Measurements from ENCODE around the gene COL18A1.

COL18A1 gene

DNA sequence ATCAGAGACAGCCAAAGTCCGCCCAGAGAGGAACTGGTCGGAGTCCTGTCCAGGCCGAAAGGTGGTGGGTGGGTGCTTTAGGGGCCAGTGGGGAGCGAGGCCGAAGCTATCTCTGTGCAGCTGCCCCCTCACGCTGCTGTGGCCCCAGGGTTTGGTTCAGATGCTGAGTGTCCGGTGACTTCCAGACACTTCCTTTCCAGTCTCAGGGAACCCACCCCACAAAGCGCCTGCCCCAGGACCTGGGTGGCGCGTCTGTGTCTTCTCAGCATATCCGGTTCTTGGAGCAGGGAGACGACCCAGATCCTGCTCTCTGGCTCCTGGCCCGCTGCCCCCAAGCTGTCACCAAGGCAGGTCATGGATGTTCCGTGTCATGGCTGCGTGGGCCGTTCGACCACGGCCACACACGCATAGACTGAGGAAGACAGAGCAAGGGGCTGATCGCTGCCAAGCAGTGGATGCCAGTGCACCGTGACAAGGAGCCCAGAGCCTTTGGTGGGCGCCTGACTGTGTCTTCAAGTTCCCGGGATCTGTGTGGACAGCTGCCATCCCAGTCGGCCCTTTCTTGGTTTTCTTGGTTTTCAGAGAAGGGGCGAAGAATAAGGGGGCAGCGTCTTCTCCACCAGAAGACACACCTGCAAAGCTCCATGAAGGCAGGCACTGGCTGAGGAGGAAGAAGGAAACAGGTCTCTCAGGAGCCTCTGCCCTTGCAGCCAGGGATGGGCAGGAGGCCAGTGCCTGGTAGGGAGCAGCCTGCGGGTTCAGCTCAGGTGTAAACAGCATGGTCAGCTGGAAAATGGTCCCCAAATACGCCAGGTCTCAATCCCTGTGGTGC lies 22.9 kb upstream of the COL18A1 start:
- no peak for FAIRE-seq

DNA sequence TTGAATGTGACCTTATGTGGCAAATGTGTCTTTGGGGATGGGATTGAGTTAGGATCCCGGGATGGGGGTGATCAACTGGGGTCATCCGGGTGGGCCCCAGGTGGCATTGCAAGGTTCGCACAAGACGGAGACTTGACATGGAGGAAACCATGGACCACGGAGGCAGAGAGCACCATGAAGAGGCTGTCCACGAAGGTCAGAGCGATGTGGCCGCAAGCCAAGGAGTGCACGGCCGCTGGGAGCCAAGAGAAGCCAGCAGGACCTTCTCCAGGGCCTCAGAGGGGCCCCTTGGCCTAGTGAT lies 22.3 kb upstream of the COL18A1 start:
- DNase-seq (ENCODE audit: extremely low spot score, insufficient read length, low read depth), result no peak
- no peak for FAIRE-seq

More for the DNA sequence above, 22.9 kb upstream of the COL18A1 start:
- DNase-seq (ENCODE audit: extremely low spot score, insufficient read length, low read depth), result no peak

DNA sequence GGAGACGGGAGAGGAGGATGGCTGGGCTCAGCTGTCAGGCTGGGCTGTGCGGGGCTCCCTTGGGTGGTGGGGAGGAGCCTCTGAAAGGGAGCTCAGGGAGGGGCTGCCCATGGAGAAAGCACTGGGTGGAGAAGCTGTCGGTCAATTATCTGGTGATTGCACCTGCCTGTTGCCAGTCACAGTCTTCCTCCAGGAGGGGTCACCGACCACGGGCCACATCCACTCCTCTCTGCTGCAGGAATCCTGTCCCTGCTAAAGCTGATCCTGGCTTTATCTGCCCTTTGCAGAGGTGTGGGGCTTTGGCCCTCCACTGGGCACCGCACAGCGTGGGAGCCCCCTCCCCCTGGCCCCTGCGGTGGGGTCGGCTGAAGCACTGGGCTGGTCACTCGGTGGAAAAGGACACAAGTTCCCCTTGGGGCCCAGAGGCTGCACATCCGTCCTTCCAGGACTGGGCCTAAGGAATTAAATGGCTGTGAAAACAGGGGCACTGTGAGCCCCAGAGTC lies 21.8 kb upstream of the COL18A1 start:
- no peak for FAIRE-seq
- DNase-seq (ENCODE audit: extremely low spot score, insufficient read length, low read depth), result no peak

DNA sequence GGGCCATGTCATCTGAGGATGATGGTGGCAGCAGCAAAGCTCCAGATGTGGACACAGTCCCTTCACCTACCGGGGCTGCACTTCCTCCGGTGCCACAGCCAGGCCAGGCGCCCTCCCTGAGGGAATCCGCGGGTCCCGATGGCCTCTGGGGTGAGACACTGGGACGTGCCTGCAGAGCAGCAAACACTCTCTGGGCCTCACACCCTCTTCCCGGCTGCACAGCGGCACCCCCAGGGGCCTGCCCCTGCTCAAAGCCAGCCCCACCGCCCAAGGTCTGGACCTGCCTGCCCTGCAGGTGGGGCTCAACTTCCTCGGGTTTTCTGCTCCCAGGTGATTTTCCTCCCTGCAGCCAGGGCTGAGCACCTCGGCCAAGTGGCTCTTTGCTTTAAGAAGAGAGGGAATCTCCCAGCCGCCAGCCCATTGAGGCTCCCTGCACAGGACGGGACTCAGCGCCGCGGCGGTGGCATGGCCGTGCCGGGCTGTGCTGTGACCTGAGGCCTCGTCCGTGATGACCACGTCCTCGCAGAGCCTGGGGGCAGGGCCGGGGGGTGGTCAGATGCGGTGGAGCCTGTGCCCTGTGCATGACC lies 21.3 kb upstream of the COL18A1 start:
- no peak for DNase-seq (ENCODE audit: extremely low spot score, insufficient read length, low read depth)
- no peak for FAIRE-seq

DNA sequence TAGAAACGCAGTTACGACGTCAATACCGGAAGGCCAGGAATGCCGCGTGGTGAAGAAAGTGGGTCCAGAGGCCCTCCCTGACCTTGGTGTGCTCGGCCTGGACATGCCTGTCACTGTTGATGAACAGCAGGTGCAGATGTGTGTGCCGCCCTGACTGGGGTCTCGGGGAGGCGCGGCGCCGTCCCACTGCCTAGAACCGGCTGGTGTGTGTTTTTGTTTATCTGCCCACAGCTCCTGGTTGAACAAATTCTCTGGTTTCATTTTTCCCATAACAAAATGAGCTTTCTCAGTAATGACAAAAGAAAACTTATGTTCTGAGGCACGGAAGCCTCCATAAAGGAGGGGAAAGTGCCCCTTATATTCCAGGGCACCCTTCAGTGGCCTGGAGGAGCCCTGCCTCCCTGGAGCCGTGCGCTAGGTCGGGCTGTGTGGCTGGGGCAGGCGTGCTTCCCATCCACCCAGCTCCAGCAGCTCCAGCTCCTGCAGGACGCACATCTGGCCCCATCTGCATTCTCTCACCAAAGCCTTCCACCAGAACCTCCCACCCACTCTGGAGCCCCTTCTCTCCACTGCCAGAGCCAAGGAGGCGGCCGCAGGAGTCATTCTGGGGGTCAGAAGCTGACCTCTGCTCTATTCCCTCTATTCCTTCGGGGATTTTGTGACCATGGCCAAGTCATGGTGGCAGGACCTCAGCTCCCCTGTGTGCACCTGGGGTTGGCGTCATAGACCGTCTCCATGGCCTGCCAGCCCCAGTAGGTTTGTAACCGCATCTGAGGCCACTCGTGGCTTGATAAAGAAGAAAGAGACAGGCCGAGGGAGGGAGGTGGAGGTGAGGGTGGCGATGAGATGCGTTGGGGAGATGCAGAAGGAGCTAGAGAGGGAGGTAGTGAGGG lies 20.1 kb upstream of the COL18A1 start:
- FAIRE-seq (no peak), DNase-seq (ENCODE audit: extremely low spot score, insufficient read length, low read depth) (no peak)

DNA sequence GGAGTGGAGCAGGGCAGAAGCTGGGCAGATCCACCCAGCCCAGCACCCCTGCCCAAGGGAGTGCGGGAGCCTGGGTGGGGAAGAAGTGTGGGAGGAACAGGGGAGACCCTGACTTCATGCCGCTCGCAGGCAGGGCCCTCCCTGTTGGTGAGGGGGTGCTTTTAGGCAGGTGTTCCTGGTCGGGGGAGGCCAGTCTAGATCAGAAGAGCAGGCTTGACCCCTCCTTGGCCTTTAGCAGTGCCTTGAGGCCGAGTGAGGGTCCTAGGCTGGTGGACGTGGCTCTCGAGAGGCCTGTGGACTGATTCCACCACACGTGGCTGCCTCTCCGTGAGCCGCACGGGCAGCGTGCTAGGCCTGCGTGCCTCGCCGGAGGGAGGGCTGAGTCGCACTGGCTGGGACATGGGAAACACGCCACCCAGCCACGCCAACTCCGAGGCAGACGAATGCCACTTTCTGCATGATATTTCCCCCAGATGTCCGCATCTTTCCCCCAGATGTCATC lies 19.4 kb upstream of the COL18A1 start:
- no peak for DNase-seq (ENCODE audit: extremely low spot score, insufficient read length, low read depth)
- no peak for FAIRE-seq

DNA sequence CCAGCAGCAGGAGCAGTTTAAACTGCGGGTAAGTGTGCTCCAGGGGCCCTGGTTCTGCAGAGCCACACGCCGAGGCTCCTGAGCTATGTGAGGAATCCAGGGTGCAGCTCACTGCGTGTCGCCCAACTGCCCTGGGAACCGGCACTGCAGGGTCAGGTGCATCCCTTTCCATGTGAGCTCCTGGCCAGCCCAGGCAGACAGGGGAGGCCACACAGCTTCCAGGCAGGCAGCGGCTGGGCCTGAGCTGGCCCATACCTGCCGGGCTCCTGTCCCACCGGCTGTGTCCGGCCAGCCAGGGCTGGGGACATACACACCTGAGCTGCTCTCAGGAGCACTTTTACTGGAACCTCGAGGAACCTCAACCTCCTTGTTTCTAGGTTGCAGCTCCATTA lies 18.6 kb upstream of the COL18A1 start:
- DNase-seq (ENCODE audit: extremely low spot score, insufficient read length, low read depth), result no peak
- no peak for FAIRE-seq

DNA sequence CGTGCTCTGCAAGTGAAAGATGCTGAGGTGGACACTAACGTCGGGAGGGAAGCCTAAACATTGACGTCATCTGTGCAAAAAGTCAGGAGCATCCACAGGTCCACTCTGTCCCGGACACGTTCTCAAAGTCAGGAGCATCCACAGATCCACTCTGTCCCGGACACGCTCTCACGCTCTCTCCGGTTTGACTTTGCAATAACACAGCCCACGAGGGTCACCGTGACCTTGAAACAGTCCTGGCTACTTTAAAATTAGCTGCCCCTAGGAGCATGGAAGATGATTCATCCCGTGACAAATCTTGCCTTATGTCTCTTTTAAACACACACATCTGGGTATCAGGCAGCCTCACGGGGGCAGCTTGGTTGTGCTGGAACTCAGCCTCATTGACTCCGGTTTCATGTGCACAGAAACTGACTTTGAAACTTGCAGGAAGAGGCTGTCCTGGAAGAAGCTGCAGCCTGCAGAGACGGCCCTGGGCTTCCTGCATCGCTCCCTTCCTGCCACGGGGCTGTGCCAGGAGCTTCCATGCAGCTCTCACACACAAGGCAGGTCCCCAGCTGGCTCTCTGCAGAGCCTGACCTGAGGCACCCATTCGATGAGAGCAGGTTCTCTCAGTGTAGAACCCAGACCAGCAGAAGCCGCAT lies 18.1 kb upstream of the COL18A1 start:
- no peak for FAIRE-seq
- no peak for DNase-seq (ENCODE audit: extremely low spot score, insufficient read length, low read depth)

DNA sequence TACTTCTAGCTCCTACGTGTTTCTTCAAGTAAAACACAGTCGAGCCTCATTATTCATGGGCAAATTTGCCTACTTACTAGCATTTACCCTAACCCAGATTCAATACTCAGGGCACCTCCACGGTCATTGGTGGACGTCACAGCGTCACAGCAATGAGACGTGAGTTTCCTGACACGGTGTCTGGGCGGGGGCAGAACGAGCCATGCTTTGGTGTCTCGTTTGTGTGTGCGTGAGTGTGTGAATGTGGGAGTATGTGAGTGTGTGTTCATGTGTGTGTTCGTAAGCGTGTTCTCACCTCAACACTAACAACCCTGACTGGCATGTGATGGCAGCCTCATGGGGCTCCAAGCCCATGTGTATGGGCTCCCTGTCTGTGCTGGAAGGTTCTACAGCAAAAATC lies 17.5 kb upstream of the COL18A1 start:
- FAIRE-seq (no peak), DNase-seq (ENCODE audit: extremely low spot score, insufficient read length, low read depth) (no peak)

DNA sequence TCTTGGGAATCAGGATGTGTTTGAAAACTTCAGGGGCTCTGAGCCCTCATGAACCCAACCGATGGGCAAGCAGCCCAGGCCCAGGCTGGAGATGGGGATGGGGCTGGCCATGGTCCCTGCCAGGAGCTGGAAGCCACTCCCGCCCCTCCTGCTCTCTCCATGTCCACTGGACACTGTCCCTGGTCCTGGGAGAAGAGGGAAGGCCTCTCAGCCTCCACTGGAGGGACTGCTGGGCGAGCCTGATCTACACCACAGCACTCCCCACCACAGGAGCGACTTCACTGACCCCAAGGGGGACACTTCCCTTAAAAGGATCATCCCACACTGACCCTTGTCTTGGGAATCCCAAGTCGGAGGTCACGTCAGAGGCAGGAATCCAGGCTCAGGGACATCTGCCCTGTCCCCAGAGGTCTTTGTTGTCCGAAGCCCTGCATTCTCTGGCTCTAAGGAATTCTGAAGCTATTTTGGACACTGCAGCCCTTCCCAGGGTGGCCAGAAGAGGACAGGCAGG lies 16.9 kb upstream of the COL18A1 start:
- DNase-seq (ENCODE audit: extremely low spot score, insufficient read length, low read depth) (no peak), FAIRE-seq (no peak)

DNA sequence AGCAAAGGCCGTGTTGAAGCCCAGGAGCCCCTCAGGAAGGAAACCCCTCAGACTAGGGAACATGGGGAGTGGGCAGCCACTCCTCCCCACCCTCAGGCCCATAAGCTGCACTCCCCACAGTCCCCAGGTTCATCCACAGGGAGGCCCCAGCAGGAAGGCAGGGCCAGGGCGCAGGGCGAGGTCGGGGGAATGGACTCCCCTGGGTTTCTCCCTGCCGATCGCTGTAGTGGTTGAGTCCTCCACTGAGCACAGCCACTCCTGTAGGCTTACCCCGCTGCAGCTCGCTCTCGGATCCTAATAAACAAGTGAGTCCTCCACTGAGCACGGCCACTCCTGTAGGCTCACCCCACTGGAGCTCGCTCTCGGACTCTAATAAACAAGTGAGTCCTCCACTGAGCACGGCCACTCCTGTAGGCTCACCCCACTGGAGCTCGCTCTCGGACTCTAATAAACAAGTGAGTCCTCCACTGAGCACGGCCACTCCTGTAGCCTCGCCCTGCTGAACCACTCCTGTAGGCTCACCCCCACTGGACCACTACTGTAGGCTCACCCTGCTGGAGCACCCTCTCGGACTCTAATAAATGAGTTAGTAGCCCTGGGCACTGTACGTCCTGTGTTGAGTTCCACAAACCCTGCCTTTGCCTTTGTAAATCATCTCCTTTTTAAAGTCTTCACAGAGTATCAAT lies 16.2 kb upstream of the COL18A1 start:
- no peak for FAIRE-seq
- DNase-seq (ENCODE audit: extremely low spot score, insufficient read length, low read depth), result no peak

DNA sequence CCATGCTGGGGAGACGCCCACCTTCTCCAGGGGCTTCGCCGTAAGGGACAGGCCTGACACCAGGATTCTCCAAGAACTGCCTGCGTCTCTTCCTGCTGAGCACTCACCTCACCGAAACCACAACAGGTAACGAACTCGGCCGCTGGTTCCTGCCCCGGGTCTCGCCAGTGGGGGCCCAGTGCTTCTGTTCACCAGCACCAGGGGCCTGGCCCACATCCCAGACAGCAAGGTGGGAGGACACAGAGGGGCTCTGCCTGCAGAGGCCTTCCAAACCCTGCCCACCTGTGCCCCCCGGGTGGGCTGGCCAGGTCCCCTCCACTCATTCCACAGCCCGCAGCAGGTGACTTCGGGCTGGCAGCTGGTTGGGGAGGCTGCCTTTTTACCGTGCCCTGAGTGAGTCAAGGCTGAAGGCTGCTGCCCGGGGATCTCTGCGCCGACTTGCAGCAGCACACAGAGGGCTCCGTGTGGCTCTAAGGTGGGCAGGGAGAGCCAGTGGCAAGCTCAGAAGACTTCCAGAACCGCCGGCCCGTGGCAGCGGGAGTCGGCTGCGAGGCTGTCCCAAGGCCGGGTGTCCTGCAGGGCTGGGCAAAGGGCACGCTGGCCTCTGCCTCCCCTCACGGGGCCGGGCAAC lies 14.7 kb upstream of the COL18A1 start:
- FAIRE-seq, result no peak
- no peak for DNase-seq (ENCODE audit: extremely low spot score, insufficient read length, low read depth)

DNA sequence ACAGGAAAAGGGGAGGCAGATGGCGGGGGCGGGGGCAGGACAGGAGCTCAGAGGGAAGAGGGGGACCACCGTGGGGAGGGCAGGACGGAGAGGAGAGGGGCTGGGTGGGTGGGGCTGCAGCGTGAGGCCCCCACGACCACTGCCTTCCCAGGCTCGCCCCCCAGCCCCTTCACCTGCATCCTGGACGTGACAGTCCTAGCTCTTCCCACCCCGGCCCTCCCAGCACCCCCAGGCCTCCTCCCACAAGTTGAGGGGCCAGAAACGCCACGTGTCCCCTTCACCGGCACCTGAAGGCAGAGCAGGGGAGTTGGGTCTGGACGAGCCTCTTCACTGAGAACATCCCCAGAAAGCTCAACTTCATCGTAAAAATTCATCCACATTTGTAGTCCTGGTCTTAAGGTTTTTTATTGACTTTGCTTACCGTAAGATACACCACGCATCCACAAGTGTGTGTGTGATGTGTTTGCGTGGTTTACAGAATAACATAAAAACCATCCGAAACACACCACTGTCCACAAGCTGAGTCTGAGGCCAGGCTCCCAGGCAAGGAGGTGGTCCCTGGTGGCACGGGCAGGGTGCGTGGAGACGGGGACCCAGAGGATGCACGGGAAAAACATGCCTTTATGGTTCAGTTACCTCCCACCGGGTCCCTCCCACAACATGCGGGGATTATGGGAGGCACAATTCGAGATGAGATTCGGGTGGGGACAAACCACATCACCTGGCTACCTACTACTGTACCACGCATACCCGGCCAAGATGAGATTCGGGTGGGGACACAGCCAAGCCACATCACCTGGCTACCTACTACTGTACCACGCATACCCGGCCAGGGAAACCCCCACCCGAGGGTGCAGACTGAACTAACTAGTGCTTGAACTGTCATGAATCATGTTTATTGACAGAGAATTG lies 13.9 kb upstream of the COL18A1 start:
- DNase-seq (ENCODE audit: extremely low spot score, insufficient read length, low read depth), result no peak
- no peak for FAIRE-seq

DNA sequence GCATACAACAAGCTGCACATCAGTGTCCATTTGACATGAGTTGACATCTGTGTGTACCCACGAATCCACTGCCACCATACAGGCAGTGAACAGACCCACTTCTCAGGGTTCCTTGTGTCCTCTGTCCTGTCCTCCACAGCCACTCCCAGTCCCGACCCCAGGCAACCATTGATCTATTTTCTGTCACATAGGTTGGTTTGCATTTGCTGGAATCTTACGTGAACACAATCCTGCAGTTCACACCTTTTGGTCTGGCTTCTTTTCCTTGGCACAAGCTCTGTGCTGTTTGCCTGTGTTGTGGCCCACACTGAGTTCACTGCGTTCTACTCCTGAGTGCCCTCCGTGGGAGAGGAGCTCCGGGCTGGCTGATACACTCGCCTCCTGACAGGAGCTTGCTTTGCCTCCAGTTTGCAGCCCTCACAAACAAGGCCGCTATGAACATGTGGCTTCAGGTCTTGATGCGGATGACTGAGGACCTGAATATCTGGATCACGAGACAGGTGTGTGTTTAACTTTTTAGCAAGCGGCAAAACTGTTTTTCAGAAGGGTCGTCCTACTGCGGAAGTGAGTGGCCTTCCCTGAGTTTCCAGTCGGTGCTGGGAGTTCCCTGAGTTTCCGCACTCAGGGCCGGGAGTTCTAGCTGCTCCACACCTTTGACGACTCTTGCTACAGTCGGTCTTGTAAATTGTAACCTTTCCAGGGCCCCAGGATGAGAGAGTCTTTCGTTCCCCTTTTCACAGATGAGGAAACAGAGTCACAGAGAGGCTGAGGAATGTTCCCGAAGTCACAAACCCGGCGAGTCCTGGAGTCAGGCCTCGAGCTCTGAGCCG lies 13.0 kb upstream of the COL18A1 start:
- no peak for FAIRE-seq
- DNase-seq (ENCODE audit: extremely low spot score, insufficient read length, low read depth), result no peak

DNA sequence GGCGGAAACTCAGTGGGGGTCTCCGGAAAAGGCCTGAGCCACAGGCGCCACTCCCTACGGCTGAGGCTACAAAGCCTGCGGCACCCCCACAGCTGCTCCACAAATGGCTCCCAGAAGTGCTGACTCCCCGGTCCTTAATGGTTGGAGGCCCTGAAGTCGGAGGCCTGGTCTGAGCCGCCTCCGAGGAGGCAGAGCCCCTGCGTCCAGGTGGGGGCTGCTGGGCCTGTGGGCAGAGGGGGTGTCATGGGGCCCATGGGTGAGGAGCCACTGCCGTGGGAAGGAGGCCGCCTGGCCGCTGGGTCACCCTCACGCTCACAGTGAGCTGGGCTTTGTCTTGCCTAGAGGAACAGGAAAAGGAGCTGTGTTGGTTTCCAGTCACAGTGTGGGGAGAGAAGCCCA lies 12.4 kb upstream of the COL18A1 start:
- no peak for DNase-seq (ENCODE audit: extremely low spot score, insufficient read length, low read depth)
- FAIRE-seq, result no peak

DNA sequence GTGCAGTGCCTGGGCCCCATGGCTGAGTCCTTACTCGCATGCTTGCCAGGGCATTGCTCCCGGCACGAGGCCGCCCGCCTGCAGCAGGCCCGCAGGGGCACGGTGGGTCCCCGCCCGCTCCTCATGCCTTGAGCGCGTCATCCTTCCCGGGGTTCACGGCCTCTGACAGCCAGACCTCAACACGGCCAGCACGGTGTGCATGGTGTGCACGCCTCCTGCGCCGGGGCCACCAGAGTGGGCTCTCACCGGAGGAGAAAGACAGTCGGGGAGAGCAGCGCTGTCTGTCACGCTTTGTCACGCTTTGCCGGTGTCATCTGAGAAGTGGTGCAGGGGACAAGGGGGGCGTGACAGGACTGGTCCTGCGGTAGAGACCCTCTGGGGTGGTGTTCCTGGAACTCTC lies 11.9 kb upstream of the COL18A1 start:
- no peak for FAIRE-seq

More for the DNA sequence above, 11.9 kb upstream of the COL18A1 start:
- DNase-seq (ENCODE audit: extremely low spot score, insufficient read length, low read depth), result no peak

All from GM18507 (cell line).